Central memory CD8-positive, alpha-beta T cell (primary cell): Measurements from ENCODE around the gene DNAH9.

Experiments
- ATAC-seq: fragments of 150-1000 bp; cut with Tn5 transposase; replicated peaks from 2 replicates; pipeline ENCODE4 v1.10.0; 2022; ENCODE audit warnings: mild to moderate bottlenecking, moderate FRiP score, moderate number of reproducible peaks; ENCODE audit not compliant: poor library complexity, severe bottlenecking; ENCODE audit errors: extremely low read depth
- DNase-seq, 2 donors: peaks; one replicate each; pipeline ENCODE4 v3.0.0; 2021; ENCODE audit warnings: low spot score in 2 of 2
- H3K27ac Mint-ChIP-seq: one replicate; pipeline ENCODE4 v1.8.0; 2022; ENCODE audit warnings: low read depth, mild to moderate bottlenecking, moderate library complexity, mixed read lengths
- H3K27me3 Mint-ChIP-seq: one replicate; pipeline ENCODE4 v1.8.0; 2022; ENCODE audit warnings: mixed read lengths
- H3K36me3 Mint-ChIP-seq: one replicate; pipeline ENCODE4 v1.8.0; 2022; ENCODE audit warnings: mild to moderate bottlenecking, moderate library complexity, mixed read lengths; ENCODE audit not compliant: insufficient read depth
- H3K4me1 Mint-ChIP-seq: one replicate; pipeline ENCODE4 v1.8.0; 2022; ENCODE audit warnings: mixed read lengths
- H3K4me3 Mint-ChIP-seq: one replicate; pipeline ENCODE4 v1.8.0; 2022; ENCODE audit warnings: mild to moderate bottlenecking, moderate library complexity, mixed read lengths
- H3K9me3 Mint-ChIP-seq: one replicate; pipeline ENCODE4 v1.8.0; 2022; ENCODE audit warnings: mixed read lengths

Gene DNAH9

DNA sequence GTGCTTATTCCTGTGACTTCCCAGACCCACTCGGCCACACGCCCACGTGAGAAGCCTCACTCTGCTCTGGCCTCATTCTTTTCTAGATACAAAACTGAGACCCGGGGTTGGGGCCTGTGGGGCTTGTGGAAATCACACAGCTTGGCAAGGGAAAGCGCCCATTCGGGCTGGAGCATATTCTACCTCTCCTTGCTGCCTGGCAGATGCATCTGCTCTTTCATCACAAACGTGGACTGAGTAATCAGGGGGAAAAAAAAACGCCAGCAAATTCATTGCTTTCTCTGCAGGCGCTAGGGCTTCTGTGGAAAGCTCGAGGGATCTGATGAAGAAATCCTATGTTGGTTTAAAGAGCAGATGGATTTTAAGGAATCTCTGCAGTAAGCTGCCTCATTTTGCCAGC lies 44.4 kb downstream of the DNAH9 start:
- ATAC-seq (no peak), DNase-seq (no peak)
- Mint-ChIP-seq H3K27me3 (peaks cover 9% of the 10 kb centered on the region), H3K4me3 (no peak overlapping the region), H3K9me3 (peaks cover 14% of the 10 kb centered on the region), H3K4me1 (no peaks in the 10 kb centered on the region), H3K36me3 (no peaks in the 10 kb centered on the region), H3K27ac (no peak overlapping the region)

DNA sequence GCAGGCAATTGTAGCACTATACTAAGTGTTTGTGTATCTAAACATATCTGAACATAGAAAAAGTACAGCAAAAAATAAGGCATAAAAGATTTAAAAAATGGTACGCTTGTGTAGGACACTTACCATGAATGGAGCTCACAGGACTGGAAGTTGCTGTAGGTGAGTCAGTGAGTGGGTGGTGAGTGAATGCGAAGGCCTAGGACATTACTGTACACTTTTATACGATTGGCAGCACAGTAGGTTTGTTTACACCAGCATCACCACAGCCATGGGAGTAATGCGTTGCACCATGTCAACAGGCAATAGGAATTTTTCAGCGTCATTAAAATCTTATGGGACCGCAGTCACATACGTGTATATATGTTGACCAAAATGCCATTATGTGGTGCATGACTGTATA lies 45.6 kb downstream of the DNAH9 start:
- ATAC-seq = no peak
- Mint-ChIP-seq H3K4me3 (no peak overlapping the region), H3K27me3 (peaks cover 9% of the 10 kb centered on the region), H3K4me1 (no peaks in the 10 kb centered on the region), H3K27ac (no peak overlapping the region), H3K36me3 (no peaks in the 10 kb centered on the region), H3K9me3 (peaks cover 15% of the 10 kb centered on the region)
- DNase-seq = no peak

DNA sequence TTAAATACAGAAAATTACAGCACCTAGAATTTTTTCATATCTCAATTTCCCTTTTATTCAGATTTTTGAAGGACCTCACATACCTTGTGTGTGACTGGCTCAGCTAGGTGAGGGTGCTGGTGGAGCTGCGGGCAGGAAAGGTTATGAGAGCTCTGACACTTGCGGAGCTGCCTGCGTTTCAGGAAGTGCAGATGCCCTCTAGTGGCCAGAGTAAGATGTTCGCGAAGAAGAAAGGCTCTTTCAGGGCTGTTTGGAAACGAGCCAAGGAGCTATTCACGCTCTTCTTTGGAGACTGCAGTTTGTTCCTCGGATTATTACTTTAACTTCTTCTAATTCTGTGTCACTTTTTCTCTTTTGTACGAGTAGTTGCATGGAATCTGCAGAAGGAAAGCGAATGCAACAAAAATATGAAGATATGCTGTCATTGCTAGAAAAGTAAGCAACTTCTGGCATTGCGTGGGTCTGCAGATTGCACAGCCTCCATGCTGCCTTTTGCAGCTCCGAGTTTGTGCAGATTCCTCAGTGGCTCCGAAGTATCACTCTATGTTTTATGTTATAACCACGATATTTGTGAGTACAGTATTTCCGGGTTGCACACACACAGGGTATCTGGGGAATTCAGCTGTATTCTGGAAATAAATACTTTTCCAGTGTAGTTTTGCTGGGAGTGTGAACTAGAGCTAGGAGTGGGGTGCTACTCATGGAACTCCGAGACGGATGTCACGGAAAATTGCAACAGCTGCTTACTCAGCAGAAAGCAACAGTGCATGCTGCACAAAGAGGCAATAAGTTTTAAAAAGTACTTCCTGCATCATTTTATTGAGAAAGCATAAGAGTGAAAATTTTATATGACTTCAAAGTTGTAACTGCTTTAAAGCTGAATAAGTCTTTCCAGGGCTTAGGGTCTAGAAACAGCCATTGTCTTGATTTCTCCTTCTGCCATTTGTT lies 46.3 kb downstream of the DNAH9 start:
- peaks cover 9% of the 10 kb centered on the region for H3K27me3 Mint-ChIP-seq
- DNase-seq (no peak), ATAC-seq (no peak)
- H3K4me3 Mint-ChIP-seq = no peak overlapping the region
- H3K9me3 Mint-ChIP-seq = peaks cover 11% of the 10 kb centered on the region
- no peaks in the 10 kb centered on the region for H3K36me3 Mint-ChIP-seq
- H3K4me1 Mint-ChIP-seq = no peaks in the 10 kb centered on the region
- H3K27ac Mint-ChIP-seq = no peak overlapping the region

DNA sequence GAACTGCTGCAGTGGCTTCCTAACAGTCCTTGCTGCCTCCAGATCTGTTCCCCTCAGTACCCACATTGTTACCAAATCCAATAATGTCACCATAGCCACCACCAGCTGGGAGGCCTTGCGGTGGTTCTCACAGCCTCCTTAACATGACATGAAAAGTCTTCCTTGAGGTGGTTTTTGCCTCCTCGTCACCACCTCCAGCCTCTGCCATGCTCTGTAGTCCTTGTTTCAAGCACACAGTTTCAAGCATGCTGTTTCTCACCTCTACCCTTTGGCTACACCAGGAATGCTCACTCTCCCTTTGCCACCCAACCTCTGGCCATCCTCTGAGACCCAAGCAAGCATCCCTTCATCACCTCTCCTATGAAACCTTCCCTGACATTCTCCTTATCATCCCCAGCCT lies 47.2 kb downstream of the DNAH9 start:
- Mint-ChIP-seq H3K27me3 (peaks cover 9% of the 10 kb centered on the region), H3K36me3 (no peaks in the 10 kb centered on the region), H3K9me3 (peaks cover 11% of the 10 kb centered on the region), H3K4me1 (no peaks in the 10 kb centered on the region), H3K4me3 (no peak overlapping the region), H3K27ac (no peak overlapping the region)
- DNase-seq (no peak), ATAC-seq (no peak)

DNA sequence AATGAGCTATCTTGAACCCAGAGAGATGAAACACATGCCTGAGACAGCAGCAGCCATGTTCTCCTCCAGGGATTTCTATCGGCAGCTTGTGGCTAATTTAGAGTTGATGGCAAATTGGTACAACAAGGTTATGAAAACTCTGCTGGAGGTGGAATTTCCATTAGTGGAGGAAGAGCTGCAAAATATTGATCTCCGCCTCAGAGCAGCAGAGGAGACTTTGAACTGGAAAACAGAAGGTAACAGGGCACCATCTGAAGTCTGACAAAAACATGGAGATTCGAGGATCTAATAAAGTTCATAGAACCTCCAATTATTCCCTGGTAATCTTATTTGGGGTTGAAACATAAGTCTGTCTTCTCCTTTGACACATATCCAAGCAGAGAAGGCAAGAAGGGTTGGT lies 52.8 kb downstream of the DNAH9 start:
- Mint-ChIP-seq H3K4me3 (no peak overlapping the region), H3K36me3 (no peaks in the 10 kb centered on the region), H3K9me3 (peaks cover 10% of the 10 kb centered on the region), H3K4me1 (no peaks in the 10 kb centered on the region), H3K27ac (no peak overlapping the region), H3K27me3 (no peaks in the 10 kb centered on the region)
- ATAC-seq = no peak
- no peak for DNase-seq

DNA sequence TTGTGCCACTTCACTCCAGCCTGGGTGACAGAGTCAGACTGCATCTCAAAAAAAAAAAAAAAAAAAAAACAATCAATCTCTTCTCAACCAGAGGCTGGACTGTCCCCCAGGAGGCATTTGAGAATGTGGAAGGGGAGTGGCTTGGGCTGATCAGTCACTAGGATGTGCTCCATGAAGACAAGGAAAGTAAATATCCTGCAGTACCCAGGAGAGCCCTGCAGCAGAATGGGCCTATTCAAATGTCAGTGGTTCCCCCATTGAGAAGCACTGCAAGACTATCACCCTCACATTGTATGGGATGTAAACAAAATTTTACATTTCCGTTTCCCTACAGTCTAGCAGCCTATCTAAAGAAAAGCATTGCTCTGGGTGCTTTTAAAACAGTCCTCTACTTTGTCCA lies 70.3 kb downstream of the DNAH9 start:
- Mint-ChIP-seq H3K9me3 (peaks cover 9% of the 10 kb centered on the region), H3K27ac (no peak overlapping the region), H3K27me3 (no peaks in the 10 kb centered on the region), H3K4me1 (no peaks in the 10 kb centered on the region), H3K4me3 (no peak overlapping the region), H3K36me3 (no peaks in the 10 kb centered on the region)
- DNase-seq (no peak), ATAC-seq (no peak)

DNA sequence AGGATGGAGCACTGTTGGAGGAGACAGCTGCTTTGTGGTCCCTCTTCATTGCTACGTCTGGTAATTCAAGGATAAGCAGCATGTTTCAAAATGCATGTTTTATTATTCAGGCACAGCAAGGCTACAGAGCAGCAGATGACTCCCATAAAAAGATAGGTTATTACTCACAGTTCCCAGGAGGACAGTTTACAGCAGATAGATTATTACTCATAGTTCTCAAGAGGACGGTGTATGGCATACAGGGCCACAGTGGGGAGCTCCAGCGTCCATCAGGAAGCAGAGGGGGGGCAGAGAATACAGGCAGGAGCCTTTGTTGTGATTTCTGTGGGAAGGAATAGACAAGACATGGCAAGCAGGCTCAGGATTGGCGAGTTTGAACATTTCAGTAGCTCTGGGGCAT lies 72.9 kb downstream of the DNAH9 start:
- DNase-seq (no peak), ATAC-seq (no peak)
- no peaks in the 10 kb centered on the region for H3K36me3 Mint-ChIP-seq
- H3K27me3 Mint-ChIP-seq = no peaks in the 10 kb centered on the region
- H3K9me3 Mint-ChIP-seq = peaks cover 5% of the 10 kb centered on the region
- no peaks in the 10 kb centered on the region for H3K4me1 Mint-ChIP-seq
- no peak overlapping the region for H3K4me3 Mint-ChIP-seq
- no peak overlapping the region for H3K27ac Mint-ChIP-seq

DNA sequence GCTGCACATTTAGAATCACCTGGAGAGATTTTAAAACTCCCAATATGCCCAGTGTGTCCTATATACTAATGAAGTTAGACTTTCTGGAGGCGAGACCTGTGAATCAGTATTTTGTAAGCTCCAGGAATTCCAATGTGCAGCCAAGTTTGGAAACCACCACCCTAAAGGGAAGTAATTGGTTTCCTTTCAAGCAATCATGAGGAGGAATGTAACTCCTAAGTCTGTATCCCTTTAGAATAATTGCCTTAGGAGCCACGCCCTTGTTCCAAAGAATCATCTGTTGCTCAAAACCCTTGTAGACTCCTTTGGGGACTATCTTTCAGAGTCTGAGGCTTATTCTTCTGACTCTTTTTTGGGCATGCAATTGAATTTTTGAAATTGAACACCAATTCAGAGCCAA lies 84.4 kb downstream of the DNAH9 start:
- Mint-ChIP-seq H3K4me1 (no peaks in the 10 kb centered on the region), H3K4me3 (no peak overlapping the region), H3K9me3 (peaks cover 29% of the 10 kb centered on the region), H3K27ac (no peak overlapping the region), H3K36me3 (no peaks in the 10 kb centered on the region), H3K27me3 (peaks cover 10% of the 10 kb centered on the region)
- DNase-seq (no peak), ATAC-seq (no peak)

DNA sequence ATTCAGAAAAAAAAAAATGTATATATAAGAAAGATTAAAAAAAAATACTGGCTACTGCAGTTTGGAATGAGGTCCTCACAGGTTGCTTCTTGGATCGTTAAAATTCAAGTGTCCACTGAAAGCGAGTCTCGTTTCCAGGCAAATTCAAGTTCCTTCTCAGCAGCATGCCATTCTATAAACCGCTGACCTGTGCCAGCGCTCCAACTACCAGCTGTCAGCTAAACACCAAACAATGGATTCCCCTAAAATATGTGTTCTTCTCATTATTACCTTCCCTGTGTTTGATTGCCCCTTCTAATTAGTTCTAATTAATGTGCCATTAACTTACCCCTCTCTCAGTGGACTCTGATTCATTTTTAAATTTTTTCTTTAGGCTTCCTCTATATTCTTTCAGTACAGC lies 92.4 kb downstream of the DNAH9 start:
- Mint-ChIP-seq H3K4me1 (no peaks in the 10 kb centered on the region), H3K27ac (no peak overlapping the region), H3K4me3 (no peak overlapping the region), H3K9me3 (peaks cover 14% of the 10 kb centered on the region), H3K27me3 (no peaks in the 10 kb centered on the region), H3K36me3 (peaks cover 3% of the 10 kb centered on the region)
- ATAC-seq = no peak
- DNase-seq = no peak

DNA sequence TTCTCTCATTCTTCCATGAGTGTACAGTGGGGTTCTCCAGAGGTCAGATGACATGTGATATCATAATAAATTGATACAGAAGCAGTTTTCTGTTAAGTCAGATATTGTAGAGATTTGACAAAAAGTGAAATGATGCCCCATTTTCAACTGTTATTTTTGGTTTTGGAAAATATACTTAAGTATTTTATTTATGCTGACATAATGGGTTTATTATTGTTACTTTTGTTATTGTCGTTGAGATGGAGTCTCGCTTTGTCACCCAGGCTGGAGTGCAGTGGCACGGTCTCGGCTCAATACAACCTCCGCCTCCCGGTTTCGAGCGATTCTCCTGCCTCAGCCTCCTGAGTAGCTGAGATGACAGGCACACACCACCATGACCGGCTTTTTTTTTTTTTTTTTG lies 94.4 kb downstream of the DNAH9 start:
- no peaks in the 10 kb centered on the region for H3K4me1 Mint-ChIP-seq
- DNase-seq (no peak), ATAC-seq (no peak)
- H3K9me3 Mint-ChIP-seq = peaks cover 9% of the 10 kb centered on the region
- no peak overlapping the region for H3K4me3 Mint-ChIP-seq
- H3K27ac Mint-ChIP-seq = no peak overlapping the region
- H3K36me3 Mint-ChIP-seq = peaks cover 3% of the 10 kb centered on the region
- no peaks in the 10 kb centered on the region for H3K27me3 Mint-ChIP-seq

DNA sequence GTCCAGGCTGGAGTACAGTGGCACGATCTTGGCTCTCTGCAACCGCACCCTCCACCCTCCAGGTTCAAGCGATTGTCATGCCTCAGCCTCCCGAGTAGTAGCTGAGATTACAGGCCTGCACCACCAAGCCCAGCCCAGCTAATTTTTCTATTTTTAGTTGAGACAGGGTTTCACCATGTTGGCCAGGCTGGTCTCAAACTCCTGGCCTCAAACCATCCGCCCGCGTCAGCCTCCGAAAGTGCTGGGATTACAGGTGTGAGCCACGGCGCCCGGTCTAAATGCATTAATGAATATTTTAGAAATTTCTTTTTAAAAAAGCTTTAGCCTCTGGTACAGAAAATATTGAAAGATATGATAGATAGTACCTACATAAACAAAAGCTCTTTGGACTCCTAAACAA lies 95.0 kb downstream of the DNAH9 start:
- Mint-ChIP-seq H3K36me3 (peaks cover 3% of the 10 kb centered on the region), H3K4me1 (no peaks in the 10 kb centered on the region), H3K9me3 (peaks cover 5% of the 10 kb centered on the region), H3K27me3 (no peaks in the 10 kb centered on the region), H3K4me3 (no peak overlapping the region), H3K27ac (no peak overlapping the region)
- ATAC-seq (no peak), DNase-seq (no peak)

DNA sequence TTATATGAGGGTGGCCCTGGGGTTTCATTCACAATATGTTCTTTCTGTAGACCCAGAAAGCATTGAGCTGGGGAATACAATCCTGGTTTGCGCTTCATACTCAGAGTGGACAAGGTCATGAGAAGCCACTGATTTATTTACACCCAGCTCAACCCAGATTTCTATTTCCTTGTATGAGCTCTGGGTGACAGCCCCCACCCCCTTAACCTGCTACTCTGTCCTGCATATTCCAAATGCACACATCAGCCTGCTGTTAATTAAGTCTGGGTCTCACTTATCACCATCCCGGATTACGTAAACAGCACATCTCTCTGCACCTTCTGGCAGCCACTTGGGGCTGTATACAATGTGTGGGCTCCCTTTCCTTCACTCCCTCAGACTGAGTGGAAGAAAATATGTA lies 102.4 kb downstream of the DNAH9 start:
- DNase-seq (no peak), ATAC-seq (no peak)
- Mint-ChIP-seq H3K4me1 (no peaks in the 10 kb centered on the region), H3K27ac (no peak overlapping the region), H3K36me3 (peaks cover 2% of the 10 kb centered on the region), H3K4me3 (no peak overlapping the region), H3K9me3 (peaks cover 23% of the 10 kb centered on the region), H3K27me3 (no peaks in the 10 kb centered on the region)

DNA sequence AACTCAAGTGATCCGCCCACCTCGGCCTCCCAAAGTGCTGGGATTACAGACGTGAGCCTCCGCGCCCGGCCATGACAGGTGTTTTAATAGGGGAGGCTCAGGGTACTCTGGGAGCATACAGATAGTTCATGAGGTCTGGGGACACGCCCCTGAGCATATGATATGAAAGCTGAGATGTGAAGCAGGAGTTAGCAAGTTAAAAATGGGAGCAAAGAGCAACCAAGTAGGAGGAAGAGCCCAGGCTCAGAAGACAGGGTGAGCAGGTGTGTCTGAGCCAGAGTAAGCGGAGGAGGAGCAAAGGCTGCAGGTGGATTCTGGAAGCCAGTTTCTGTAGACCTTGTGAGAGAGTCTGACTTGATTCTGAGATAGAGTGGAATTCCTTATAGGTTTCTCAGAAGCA lies 103.6 kb downstream of the DNAH9 start:
- H3K4me3 Mint-ChIP-seq = no peak overlapping the region
- H3K36me3 Mint-ChIP-seq = peaks cover 2% of the 10 kb centered on the region
- no peaks in the 10 kb centered on the region for H3K27me3 Mint-ChIP-seq
- H3K4me1 Mint-ChIP-seq = no peaks in the 10 kb centered on the region
- no peak for DNase-seq
- no peak for ATAC-seq
- H3K9me3 Mint-ChIP-seq = peaks cover 23% of the 10 kb centered on the region
- no peak overlapping the region for H3K27ac Mint-ChIP-seq
